Stimulated activated CD8-positive, alpha-beta memory T cell treated with anti-CD3 and anti-CD28 coated beads, Interleukin-15, amount 100 ng/mL, for 1 hour (primary cell): Measurements from ENCODE around the gene TK2.
"Not testable (repeated sequence)": the region's sequence is repeated elsewhere in the genome, so short reads cannot be mapped to it uniquely, and the experiment has no call there.

Experiments used
- DNase-seq: peaks from one replicate; pipeline ENCODE4 v3.0.0-alpha.2; 2020; ENCODE audit warnings: low read depth

TK2 gene

DNA sequence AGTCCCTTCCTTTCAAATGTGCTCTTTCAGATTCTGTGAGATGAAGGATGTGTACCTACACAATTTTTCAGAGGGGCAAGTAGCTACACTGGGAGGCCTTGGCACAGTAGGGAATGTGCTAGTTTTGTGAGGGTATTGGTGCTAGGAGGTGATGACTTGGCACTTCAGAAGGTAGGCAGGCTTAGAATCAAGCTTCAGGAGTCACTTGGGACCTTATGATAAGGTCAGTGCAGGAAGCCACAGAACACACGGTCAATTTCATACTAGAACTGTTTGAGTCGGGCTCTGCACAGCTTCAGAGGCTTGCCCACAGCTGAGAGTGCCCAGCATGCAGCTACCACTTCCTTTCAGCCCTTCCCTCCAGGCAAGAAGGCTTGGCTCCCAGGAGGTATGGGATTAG lies 22.4 kb upstream of the TK2 start:
- no peak for DNase-seq

GRCh38 chr16:66569827-66570405 lies 20.0 kb upstream of the TK2 start:
- no peak for DNase-seq

GRCh38 chr16:66569131-66569530 lies 19.2 kb upstream of the TK2 start:
- DNase-seq = no peak

- no peak for DNase-seq
Measured at GRCh38 chr16:66568355-66568754, 18.4 kb upstream of the TK2 start.

DNA sequence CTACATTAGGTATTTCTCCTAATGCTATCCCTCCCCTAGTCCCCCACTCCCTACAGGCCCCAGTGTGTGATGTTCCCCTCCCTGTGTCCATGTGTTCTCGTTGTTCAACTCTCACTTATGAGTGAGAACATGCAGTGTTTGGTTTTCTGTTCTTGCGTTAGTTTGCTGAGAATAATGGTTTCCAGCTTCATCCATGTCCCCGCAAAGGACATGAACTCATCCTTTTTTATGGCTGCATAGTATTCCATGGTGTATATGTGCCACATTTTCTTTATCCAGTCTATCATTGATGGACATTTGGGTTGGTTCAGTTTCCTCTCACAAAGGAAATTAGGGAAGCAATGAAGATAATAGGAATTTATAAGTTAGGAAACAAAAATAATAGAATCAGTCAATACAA lies 17.3 kb upstream of the TK2 start:
- DNase-seq = not testable (repeated sequence)

DNA sequence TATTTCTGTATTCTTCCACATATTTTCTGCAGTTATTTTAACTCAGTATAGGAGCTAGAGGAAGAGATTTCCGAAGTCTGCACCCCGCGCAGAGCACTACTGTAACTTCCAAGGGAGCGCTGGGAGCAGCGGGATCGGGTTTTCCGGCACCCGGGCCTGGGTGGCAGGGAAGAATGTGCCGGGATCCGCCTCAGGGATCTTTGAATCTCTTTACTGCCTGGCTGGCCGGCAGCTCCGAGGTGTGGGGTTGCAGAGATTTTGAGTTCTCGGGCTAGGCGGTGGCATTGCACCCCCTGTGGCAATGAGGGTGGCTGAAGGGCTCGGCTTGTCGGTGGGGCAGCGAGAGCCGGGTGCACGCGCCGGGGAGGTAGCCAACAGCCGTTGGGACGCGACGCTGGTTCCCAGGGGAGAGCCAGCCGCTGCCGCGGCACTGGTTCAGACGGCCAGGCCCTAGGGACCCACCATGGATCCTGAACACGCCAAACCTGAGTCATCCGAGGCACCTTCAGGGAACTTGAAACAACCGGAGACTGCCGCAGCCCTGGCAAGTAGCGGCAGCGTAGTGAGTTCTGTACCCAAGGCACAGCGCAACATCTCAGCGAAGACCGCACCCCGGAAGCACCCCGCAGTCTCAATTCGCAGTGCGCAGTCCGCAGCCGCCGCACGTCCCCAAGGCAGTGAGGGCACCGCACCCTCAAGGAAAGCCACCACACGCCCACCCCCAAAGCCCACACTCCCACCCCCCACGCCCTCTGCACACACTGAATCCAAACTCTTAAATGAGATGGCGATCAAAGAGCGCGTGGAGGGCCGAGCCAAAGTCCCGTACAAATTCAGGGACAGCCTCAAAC lies 16.4 kb upstream of the TK2 start, which contains the start of gene CMTM1:
Gene CMTM1, plus strand, starts transcription at position 389 of the 851 bp plus-strand sequence. Its CDS starts 75 bp downstream, at position 464.
- DNase-seq = no peak

DNA sequence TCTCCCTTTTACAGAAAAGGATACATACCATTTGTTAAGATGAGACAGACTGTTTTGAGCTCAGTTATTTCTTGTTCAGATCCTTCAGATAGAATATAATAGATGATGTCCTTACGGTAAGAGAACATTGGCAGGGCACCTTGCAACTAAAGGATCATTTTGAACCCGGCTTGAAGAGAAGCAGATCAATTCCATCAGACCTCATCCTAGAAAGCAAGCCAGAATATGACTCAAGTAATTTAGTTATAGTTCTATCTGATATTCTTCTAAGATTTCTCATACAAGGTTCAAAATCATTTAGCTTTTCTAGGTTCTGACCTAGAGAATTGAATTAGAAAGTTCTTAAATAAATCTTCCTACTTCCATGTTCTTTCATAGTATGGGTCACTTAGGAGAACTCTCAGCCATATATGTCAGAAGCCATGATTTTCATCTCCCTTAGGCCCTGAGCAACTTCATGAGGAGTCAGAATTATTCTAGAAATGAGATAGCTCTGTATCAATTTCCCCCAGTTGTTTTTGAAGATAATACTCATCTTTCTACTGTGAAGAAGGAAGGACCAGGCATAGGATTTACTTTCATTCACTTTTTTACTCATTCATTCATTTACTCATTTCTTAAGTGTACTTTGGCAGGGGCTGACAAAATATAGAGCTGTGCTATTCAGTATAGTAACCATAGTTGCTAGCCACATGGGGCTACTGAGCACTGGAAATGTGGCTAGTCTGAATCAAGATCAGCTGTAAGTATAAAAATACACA lies 13.8 kb upstream of the TK2 start:
- DNase-seq = no peak

- no peak for DNase-seq
Measured at GRCh38 chr16:66562986-66563385, 13.1 kb upstream of the TK2 start.

DNA sequence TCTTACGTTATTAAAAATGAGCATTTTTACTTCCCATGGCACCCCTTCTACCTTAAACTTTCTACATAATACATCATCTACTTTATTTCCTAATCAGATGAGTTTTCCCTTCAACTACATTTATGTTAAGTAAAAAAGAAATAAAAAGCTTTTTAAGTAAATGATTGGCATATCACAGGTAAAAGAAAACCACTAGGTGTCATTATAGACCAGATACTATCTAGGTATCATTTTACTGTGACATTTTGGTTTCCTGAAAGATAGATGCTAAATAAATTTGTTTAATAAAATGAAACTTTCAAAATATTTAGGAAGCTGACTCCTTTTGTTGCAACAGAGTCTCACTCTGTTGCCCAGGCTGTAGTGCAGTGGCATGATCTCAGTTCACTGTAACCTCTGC lies 12.5 kb upstream of the TK2 start:
- DNase-seq = no peak

- no peak for DNase-seq
Measured at GRCh38 chr16:66561381-66562080, 11.6 kb upstream of the TK2 start.

DNA sequence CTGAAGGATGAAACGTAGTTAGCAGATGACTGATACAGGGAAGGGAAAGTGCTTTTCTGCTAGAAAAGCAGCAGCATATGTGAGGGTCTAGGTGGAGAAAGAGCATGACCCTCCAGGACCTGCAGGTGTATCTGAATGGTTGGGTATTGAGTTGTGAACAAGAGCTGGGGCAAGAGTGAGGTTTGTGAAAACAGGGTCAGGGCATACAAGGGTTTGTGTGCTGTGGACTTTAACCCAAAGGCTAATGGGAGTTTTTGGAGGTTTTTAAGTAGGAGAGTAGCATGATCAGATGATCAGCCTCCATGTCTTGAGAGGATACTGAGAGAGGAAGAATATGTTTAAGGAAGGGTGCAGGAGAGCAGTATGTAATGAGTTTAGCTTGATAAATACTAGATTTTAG lies 10.2 kb upstream of the TK2 start:
- no peak for DNase-seq

GRCh38 chr16:66554495-66554894 lies 4.6 kb upstream of the TK2 start:
- DNase-seq = no peak

DNA sequence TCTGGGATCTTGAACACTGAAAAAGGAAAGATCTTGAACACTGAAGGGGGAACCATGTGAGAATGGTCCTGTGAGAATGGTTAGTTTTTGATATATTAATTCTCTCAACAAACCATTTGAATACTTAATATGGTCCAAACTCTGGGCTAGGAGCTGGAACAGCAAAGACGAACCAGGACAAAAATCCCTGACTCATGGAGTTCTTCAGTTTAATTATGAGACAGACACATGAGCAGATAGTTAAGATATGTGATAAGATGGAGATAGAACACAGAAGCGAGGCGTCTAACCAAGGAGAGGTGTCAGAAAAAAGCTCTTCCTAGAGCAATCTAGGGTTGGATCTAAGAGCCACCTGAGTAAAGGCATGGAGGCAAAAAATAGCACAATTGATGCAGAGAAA lies 4.1 kb upstream of the TK2 start:
- no peak for DNase-seq

DNA sequence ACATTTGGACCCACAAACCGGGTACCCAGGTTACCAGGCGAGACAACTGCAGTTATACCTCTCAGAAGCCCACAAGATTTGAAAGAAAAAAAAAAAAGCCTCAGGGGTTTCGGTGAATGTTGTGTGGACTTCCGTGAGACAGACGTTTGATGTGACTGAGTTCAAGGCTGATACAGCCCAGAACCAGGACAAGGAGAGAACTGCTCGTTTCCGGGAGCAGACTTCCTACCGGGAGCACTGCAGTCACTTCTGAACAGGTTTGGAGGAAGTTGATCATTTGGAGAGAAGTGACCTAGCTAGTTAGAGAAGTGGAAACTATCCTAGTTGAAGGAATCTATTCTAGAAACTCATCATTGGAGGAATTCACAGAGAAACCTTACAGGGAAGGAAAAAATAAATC lies 3.3 kb upstream of the TK2 start:
- DNase-seq = no peak

GRCh38 chr16:66552286-66553177 lies 2.6 kb upstream of the TK2 start, which contains the start of gene CKLF:
TSS of gene CKLF (plus strand) at chr16:66552576. CDS start at chr16:66552716, 140 bp downstream.
- peak; percentile 78 for DNase-seq

DNA sequence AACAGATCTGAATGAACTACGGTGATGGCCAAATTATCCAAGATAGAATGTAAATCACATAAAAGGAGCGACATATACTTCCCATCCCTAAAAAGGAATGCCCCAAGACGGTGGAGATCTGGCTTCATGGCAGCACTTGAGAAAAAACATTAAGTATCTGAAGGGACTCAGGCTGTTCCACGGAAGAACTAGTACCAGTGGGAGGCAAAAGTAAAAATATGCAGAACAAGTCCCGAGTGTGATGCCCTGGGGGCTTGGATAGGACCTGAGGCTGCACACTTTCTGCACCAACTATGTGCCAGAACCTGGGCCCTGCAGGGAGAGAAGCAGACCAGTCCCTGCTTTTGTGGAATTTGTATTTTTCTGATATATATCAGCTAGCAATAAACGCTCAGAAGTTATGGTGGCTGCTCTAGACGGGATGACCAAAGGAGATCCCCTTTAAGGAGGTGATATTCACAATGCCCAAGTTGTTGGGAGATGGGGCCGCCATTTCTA lies 1.9 kb upstream of the TK2 start:
- no peak for DNase-seq

GRCh38 chr16:66551348-66551759 lies 1.4 kb upstream of the TK2 start:
- DNase-seq = no peak

DNA sequence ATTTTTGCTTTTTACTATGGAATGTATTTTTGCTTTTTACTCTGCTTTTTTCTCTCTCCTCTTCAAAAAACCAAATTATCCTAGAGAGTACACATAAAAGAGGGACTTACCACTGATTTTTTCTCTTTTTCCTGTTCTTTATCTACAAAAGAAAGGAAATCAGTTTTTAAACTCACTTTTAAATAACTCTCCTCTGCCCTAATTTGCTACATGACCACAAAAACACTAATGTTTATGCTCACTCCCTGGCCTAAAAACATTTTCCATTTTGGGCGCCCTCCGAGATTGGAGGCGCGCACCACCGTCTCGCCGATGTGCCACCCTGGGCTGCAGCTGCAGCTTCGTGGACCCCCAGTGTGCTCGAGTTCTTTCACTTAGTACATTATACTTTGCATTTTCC lies 1.1 kb downstream of the TK2 start:
- DNase-seq = no peak

DNA sequence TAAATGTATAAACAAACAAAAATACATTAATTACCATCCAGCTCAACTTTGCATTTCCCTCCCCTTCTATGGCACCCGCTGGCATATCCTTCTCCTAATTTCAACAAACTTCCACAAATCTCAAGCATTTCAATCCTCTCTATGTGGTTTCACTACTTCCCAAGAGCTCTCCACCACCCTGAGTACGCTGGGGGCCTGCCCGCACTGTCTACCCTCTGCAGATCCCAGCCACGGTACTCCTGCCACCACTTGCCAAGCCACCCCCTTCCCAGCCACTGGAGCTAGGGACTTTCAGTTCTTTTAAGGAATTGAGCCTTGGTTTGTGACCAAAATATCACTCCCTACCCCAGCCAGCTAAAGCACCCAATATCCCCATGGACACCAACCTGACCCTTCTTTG lies 1.9 kb downstream of the TK2 start:
- DNase-seq = no peak

DNA sequence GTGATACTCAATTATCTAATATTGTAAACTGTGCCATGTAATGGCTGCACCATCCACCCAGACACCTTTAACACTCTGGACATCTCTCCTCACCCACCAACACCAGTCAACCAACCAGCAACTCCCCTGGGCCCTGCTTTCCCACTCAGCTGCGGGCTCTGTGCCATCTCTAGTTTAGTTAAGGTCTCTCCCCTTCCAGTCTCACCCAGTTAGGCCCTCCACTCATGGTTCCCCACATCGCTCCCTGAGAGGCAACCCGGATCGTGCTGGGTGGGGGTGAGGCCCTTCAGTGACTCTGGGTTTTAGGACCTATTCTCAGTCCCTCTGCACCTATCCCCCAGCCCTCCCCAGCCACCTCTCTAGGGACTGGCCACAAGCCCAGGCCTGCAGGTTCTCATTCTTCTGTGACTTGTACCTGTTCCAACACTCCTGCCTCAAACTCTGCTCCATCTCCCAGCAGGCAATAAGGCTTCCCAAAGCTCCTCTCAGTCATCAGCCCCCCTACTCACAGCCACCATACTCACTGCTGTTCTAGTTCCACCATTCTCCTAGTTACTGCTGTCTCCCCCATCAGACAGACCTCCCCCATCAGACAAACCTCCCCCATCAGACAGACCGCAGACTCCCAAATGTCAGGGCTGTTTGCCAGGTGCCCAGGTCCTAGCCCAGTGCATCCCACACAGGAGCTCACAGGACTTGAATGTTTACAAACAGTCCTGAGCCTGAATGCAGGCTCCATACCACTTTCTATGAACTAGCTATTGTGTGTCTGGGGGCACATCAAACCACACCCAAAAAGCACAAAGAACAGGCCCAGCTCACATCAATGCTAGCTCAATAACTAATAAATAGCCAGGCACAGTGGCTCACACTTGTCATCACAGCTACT lies 2.6 kb downstream of the TK2 start:
- DNase-seq = no peak
